GM12875 (cell line): ENCODE data around the gene SF3B6.

ENCODE experiments used
- H3K4me3 ChIP-seq: one replicate; pipeline ENCODE4 v1.5.1; 2011; ENCODE audit warnings: low read depth, low read length, control low read depth
- TF ChIP-seq, protein P1 (sequence below): IDR thresholded peaks from 2 replicates; pipeline ENCODE4 v1.5.1; 2011; ENCODE audit warnings: low read depth, mild to moderate bottlenecking, control low read depth, inconsistent platforms, low read length, moderate library complexity, borderline replicate concordance; ENCODE audit not compliant: insufficient read depth

The SF3B6 gene

GRCh38 chr2:24080701-24081100 lies 4.6 kb upstream of the SF3B6 start:
- no peak overlapping the region for H3K4me3 ChIP-seq
- TF ChIP-seq, protein P1, sequence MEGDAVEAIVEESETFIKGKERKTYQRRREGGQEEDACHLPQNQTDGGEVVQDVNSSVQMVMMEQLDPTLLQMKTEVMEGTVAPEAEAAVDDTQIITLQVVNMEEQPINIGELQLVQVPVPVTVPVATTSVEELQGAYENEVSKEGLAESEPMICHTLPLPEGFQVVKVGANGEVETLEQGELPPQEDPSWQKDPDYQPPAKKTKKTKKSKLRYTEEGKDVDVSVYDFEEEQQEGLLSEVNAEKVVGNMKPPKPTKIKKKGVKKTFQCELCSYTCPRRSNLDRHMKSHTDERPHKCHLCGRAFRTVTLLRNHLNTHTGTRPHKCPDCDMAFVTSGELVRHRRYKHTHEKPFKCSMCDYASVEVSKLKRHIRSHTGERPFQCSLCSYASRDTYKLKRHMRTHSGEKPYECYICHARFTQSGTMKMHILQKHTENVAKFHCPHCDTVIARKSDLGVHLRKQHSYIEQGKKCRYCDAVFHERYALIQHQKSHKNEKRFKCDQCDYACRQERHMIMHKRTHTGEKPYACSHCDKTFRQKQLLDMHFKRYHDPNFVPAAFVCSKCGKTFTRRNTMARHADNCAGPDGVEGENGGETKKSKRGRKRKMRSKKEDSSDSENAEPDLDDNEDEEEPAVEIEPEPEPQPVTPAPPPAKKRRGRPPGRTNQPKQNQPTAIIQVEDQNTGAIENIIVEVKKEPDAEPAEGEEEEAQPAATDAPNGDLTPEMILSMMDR = no peak

GRCh38 chr2:24077879-24078278 lies 1.8 kb upstream of the SF3B6 start:
- TF ChIP-seq, protein P1 = no peak
- H3K4me3 ChIP-seq = no peak overlapping the region

GRCh38 chr2:24077535-24077877 lies 1.4 kb upstream of the SF3B6 start:
- H3K4me3 ChIP-seq = peak overlapping the region; percentile 81
- TF ChIP-seq, protein P1 = no peak

DNA sequence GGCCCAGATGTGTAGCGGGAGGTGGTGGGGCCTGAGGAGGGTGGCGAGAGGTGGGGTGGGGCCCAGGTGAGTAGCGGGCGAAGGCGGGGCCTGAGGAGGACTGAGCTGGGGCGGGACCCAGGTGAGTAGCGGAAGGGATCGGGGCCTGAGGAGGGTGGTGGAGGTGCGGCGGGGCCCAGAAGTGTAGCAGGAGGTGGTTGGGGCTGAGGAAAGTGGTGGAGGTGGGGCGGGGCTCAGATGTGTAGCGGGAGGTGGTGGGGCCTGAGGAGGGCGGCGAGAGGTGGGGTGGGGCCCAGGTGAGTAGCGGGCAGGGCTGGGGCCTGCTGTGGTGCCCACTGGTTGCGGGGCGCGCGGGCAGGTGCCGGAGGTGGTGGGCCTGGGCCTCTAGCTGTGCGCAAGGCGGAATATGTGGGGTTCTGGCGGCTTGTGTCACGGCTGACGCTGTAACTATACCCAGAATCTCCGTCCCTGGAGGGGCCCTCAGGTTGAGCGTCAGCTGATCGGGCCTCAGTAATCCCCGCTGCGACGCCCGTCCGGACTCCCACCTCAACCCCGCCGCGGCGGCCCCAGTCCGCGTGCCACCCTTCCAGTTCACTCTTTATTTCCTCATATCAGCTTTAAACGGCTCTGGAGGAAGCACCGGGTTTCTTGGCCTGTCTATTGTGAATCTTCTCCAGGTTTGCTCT lies 866 bp upstream of the SF3B6 start:
- H3K4me3 ChIP-seq = peak overlapping the region; percentile 81
- TF ChIP-seq, protein P1 = no peak

DNA sequence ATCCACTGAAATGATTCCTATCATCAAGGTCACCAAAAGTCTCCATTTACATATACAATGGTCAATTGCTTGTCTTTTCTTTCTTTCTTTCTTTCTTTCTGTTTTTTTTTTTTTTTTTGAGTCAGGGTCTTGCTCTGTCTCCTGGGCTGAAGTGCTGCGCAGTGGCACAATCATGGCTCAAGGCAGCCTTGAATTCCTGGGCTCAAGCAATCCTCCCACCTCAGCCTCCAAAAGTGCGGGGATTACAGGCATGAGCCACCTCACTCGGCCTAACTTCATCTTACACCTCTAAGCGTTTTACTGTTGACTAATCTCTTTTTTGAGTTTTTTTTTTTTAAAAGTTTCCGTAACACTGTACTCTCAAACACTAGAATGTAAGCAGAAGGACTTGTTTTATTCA lies 867 bp downstream of the SF3B6 start:
- H3K4me3 ChIP-seq = peak overlapping the region; percentile 81
- TF ChIP-seq, protein P1 = no peak

- TF ChIP-seq, protein P1 = no peak
- no peak overlapping the region for H3K4me3 ChIP-seq
Observed at GRCh38 chr2:24073816-24074215, 2.3 kb downstream of the SF3B6 start.

GRCh38 chr2:24072259-24072658 lies 3.9 kb downstream of the SF3B6 start:
- TF ChIP-seq, protein P1 = no peak
- no peak overlapping the region for H3K4me3 ChIP-seq
